ENCODE measurements around the gene GASK1B. TPM values are rescaled to one million over a fixed set of nuclear protein-coding genes. Genes with fewer than 3 reads are reported as not detected.

GASK1B gene
- total RNA-seq, 5 donors from 2014 or later (not counting 1 experiment from before 2014, with no cell fraction given) = 0.30 to 0.57 (median 0.41) TPM; not detected in 2

- Mint-ChIP-seq H3K36me3 (no peaks in the 10 kb centered on the region), H3K27ac (no peak overlapping the region), H3K4me1 (peaks cover 0 to 5% (median 2%) of the 10 kb centered on the region in 3 donors), H3K27me3 (peaks cover 0 to 2% of the 10 kb centered on the region in 2 donors), H3K9me3 (no peaks in the 10 kb centered on the region), H3K4me3 (no peak overlapping the region)
- ChIA-PET POLR2A (no interaction called here), CTCF (interaction anchor here in 1 of 2 donors (1.0 kb wide), 1 partner anchor 9 kb away, joined by 4 read pairs; no protein-coding TSS in a partner anchor)
- no peaks in the 10 kb centered on the region for H3K9me3 ChIP-seq
- no peaks in the 10 kb centered on the region for H3K4me1 ChIP-seq (ENCODE audit: control insufficient read depth in 1 of 2, extremely low read depth in 1 of 2, insufficient read depth in 2 of 2, low read length in 2 of 2)
- peaks cover 0 to 2% of the 10 kb centered on the region in 2 experiments for H3K27me3 ChIP-seq (replicated peaks in 1 of 2; ENCODE audit: control insufficient read depth in 2 of 2, extremely low read depth in 1 of 2, insufficient read depth in 2 of 2, low read length in 1 of 2)
- no CpG with 5 or more reads among the region's 2 CpGs for WGBS (ENCODE audit: insufficient coverage)
- DNase-seq = no peak
- no peak for ATAC-seq (replicated peaks in 1 of 4)
- no peak overlapping the region for H3K4me3 ChIP-seq (ENCODE audit: control insufficient read depth in 1 of 2, extremely low read depth in 1 of 2, low read length in 1 of 2)
- H3K27ac ChIP-seq (ENCODE audit: low read length) = no peak overlapping the region
- no peaks in the 10 kb centered on the region for H3K36me3 ChIP-seq (ENCODE audit: control insufficient read depth in 2 of 2, extremely low read depth in 1 of 2, insufficient read depth in 1 of 2, low read length in 1 of 2)
These were observed 17.9 kb upstream of the GASK1B start for GRCh38 chr4:158190718-158191117.

- ATAC-seq (replicated peaks in 1 of 4) = no peak
- no peaks in the 10 kb centered on the region for H3K9me3 ChIP-seq
- H3K27ac ChIP-seq (ENCODE audit: low read length) = no peak overlapping the region
- CTCF ChIA-PET = no interaction called here
- WGBS (ENCODE audit: insufficient coverage) = 100% methylated on average over 1 of the region's 1 CpG
- no peak for DNase-seq
- no peaks in the 10 kb centered on the region for H3K4me1 ChIP-seq (ENCODE audit: control insufficient read depth in 1 of 2, extremely low read depth in 1 of 2, insufficient read depth in 2 of 2, low read length in 2 of 2)
- peaks cover 0 to 2% of the 10 kb centered on the region in 2 donors for H3K27me3 Mint-ChIP-seq
- H3K36me3 Mint-ChIP-seq = no peaks in the 10 kb centered on the region
- H3K27me3 ChIP-seq (replicated peaks in 1 of 2; ENCODE audit: control insufficient read depth in 2 of 2, extremely low read depth in 1 of 2, insufficient read depth in 2 of 2, low read length in 1 of 2) = peaks cover 0 to 2% of the 10 kb centered on the region in 2 experiments
- peaks cover 0 to 5% (median 2%) of the 10 kb centered on the region in 3 donors for H3K4me1 Mint-ChIP-seq
- H3K4me3 Mint-ChIP-seq = no peak overlapping the region
- H3K9me3 Mint-ChIP-seq = no peaks in the 10 kb centered on the region
- no peak overlapping the region for H3K4me3 ChIP-seq (ENCODE audit: control insufficient read depth in 1 of 2, extremely low read depth in 1 of 2, low read length in 1 of 2)
- POLR2A ChIA-PET = interaction anchor here in 1 of 2 donors (0.8 kb wide), 1 partner anchor 11 kb away, joined by 4 read pairs; no protein-coding TSS in a partner anchor
- no peak overlapping the region for H3K27ac Mint-ChIP-seq
- no peaks in the 10 kb centered on the region for H3K36me3 ChIP-seq (ENCODE audit: control insufficient read depth in 2 of 2, extremely low read depth in 1 of 2, insufficient read depth in 1 of 2, low read length in 1 of 2)
These were observed 16.6 kb upstream of the GASK1B start for GRCh38 chr4:158189422-158189821.

DNA sequence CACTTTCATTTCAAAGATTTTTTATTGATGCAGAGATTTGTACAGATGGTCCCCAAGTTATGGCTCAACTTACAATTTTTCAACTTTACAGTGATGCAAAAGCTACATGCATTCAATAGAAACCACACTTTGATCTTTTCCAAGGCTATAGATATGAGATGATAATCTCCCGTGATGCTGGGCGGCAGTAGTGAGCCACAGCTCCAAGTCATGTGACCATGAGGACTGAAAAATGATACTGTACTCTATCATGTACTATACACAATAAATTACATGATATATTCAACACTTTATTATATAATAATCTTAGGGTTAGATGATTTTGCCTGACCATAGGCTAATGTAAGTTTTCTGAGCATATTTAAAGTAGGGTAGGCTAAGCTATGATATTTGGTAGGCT lies 14.0 kb upstream of the GASK1B start:
- Histone ChIP-seq H3K27me3 (replicated peaks in 1 of 2; ENCODE audit: control insufficient read depth in 2 of 2, extremely low read depth in 1 of 2, insufficient read depth in 2 of 2, low read length in 1 of 2) (peaks cover 0 to 2% of the 10 kb centered on the region in 2 experiments), H3K4me1 (ENCODE audit: control insufficient read depth in 1 of 2, extremely low read depth in 1 of 2, insufficient read depth in 2 of 2, low read length in 2 of 2) (no peaks in the 10 kb centered on the region), H3K27ac (ENCODE audit: low read length) (no peak overlapping the region), H3K4me3 (ENCODE audit: control insufficient read depth in 1 of 2, extremely low read depth in 1 of 2, low read length in 1 of 2) (no peak overlapping the region), H3K9me3 (no peaks in the 10 kb centered on the region), H3K36me3 (ENCODE audit: control insufficient read depth in 2 of 2, extremely low read depth in 1 of 2, insufficient read depth in 1 of 2, low read length in 1 of 2) (no peaks in the 10 kb centered on the region)
- CTCF ChIA-PET = no interaction called here
- POLR2A ChIA-PET = no interaction called here
- Mint-ChIP-seq H3K4me1 (no peaks in the 10 kb centered on the region), H3K9me3 (no peaks in the 10 kb centered on the region), H3K27ac (no peak overlapping the region), H3K36me3 (no peaks in the 10 kb centered on the region), H3K4me3 (no peak overlapping the region), H3K27me3 (no peaks in the 10 kb centered on the region)
- ATAC-seq (replicated peaks in 1 of 4) = no peak
- WGBS (ENCODE audit: insufficient coverage) = no CpG with 5 or more reads among the region's 2 CpGs
- no peak for DNase-seq

- H3K27ac Mint-ChIP-seq = no peak overlapping the region
- H3K9me3 Mint-ChIP-seq = no peaks in the 10 kb centered on the region
- H3K27me3 Mint-ChIP-seq = no peaks in the 10 kb centered on the region
- POLR2A ChIA-PET = no interaction called here
- no peak for ATAC-seq (replicated peaks in 1 of 4)
- no peaks in the 10 kb centered on the region for H3K27me3 ChIP-seq (replicated peaks in 1 of 2; ENCODE audit: control insufficient read depth in 2 of 2, extremely low read depth in 1 of 2, insufficient read depth in 2 of 2, low read length in 1 of 2)
- H3K36me3 ChIP-seq (ENCODE audit: control insufficient read depth in 2 of 2, extremely low read depth in 1 of 2, insufficient read depth in 1 of 2, low read length in 1 of 2) = no peaks in the 10 kb centered on the region
- DNase-seq = no peak
- no peak overlapping the region for H3K4me3 Mint-ChIP-seq
- H3K4me3 ChIP-seq (ENCODE audit: control insufficient read depth in 1 of 2, extremely low read depth in 1 of 2, low read length in 1 of 2) = no peak overlapping the region
- no peaks in the 10 kb centered on the region for H3K36me3 Mint-ChIP-seq
- H3K4me1 ChIP-seq (ENCODE audit: control insufficient read depth in 1 of 2, extremely low read depth in 1 of 2, insufficient read depth in 2 of 2, low read length in 2 of 2) = no peaks in the 10 kb centered on the region
- WGBS (ENCODE audit: insufficient coverage) = 92% methylated on average over 15 of the region's 15 CpGs
- H3K9me3 ChIP-seq = no peaks in the 10 kb centered on the region
- no peaks in the 10 kb centered on the region for H3K4me1 Mint-ChIP-seq
- CTCF ChIA-PET = no interaction called here
- no peak overlapping the region for H3K27ac ChIP-seq (ENCODE audit: low read length)
These were observed 9.9 kb upstream of the GASK1B start for GRCh38 chr4:158182736-158183135.

GRCh38 chr4:158181906-158182305 lies 9.1 kb upstream of the GASK1B start:
- no peaks in the 10 kb centered on the region for H3K36me3 Mint-ChIP-seq
- DNase-seq (no peak), ATAC-seq (replicated peaks in 1 of 4) (no peak)
- no peak overlapping the region for H3K27ac Mint-ChIP-seq
- no peak overlapping the region for H3K4me3 Mint-ChIP-seq
- Histone ChIP-seq H3K27me3 (replicated peaks in 1 of 2; ENCODE audit: control insufficient read depth in 2 of 2, extremely low read depth in 1 of 2, insufficient read depth in 2 of 2, low read length in 1 of 2) (no peaks in the 10 kb centered on the region), H3K27ac (ENCODE audit: low read length) (no peak overlapping the region), H3K4me1 (ENCODE audit: control insufficient read depth in 1 of 2, extremely low read depth in 1 of 2, insufficient read depth in 2 of 2, low read length in 2 of 2) (no peaks in the 10 kb centered on the region), H3K36me3 (ENCODE audit: control insufficient read depth in 2 of 2, extremely low read depth in 1 of 2, insufficient read depth in 1 of 2, low read length in 1 of 2) (no peaks in the 10 kb centered on the region), H3K9me3 (no peaks in the 10 kb centered on the region), H3K4me3 (ENCODE audit: control insufficient read depth in 1 of 2, extremely low read depth in 1 of 2, low read length in 1 of 2) (no peak overlapping the region)
- WGBS (ENCODE audit: insufficient coverage) = 70% methylated on average over 2 of the region's 5 CpGs
- no peaks in the 10 kb centered on the region for H3K9me3 Mint-ChIP-seq
- H3K27me3 Mint-ChIP-seq = peaks cover 0 to under 1% of the 10 kb centered on the region in 2 donors
- H3K4me1 Mint-ChIP-seq = no peaks in the 10 kb centered on the region
- ChIA-PET CTCF (interaction anchor here in 1 of 2 donors (0.6 to 0.8 kb wide), 2 partner anchors 9 to 16 kb away, joined by 3 to 4 read pairs; no protein-coding TSS in a partner anchor), POLR2A (no interaction called here)

DNA sequence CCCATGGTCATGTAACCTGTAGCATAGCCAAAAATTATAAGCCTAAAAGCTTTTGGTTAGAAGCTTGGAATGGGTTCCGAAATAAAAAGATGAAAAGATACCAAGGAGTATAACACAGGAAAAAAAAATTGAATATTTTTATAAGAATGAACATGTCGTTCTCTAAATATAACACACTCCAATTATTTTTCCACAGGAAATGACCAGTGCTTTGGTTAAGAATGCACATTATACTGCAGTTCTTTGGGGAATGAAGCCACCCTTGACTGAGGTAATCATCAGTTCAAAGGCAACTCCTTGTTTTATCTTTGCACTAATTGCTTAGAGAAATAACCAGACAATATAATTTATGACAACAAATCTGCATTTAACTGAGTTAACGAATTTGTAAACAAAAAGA lies 6.6 kb upstream of the GASK1B start:
- no peaks in the 10 kb centered on the region for H3K36me3 ChIP-seq (ENCODE audit: control insufficient read depth in 2 of 2, extremely low read depth in 1 of 2, insufficient read depth in 1 of 2, low read length in 1 of 2)
- Mint-ChIP-seq H3K4me3 (no peak overlapping the region), H3K36me3 (no peaks in the 10 kb centered on the region), H3K27ac (no peak overlapping the region), H3K4me1 (no peaks in the 10 kb centered on the region), H3K9me3 (no peaks in the 10 kb centered on the region), H3K27me3 (peaks cover 0 to 9% of the 10 kb centered on the region in 2 donors)
- no peak overlapping the region for H3K27ac ChIP-seq (ENCODE audit: low read length)
- H3K4me3 ChIP-seq (ENCODE audit: control insufficient read depth in 1 of 2, extremely low read depth in 1 of 2, low read length in 1 of 2) = no peak overlapping the region
- CTCF ChIA-PET = no interaction called here
- DNase-seq (no peak), ATAC-seq (replicated peaks in 1 of 4) (no peak)
- no CpG with 5 or more reads among the region's 3 CpGs for WGBS (ENCODE audit: insufficient coverage)
- H3K27me3 ChIP-seq (replicated peaks in 1 of 2; ENCODE audit: control insufficient read depth in 2 of 2, extremely low read depth in 1 of 2, insufficient read depth in 2 of 2, low read length in 1 of 2) = peaks cover 0 to 2% of the 10 kb centered on the region in 2 experiments
- H3K4me1 ChIP-seq (ENCODE audit: control insufficient read depth in 1 of 2, extremely low read depth in 1 of 2, insufficient read depth in 2 of 2, low read length in 2 of 2) = no peaks in the 10 kb centered on the region
- POLR2A ChIA-PET = no interaction called here
- no peaks in the 10 kb centered on the region for H3K9me3 ChIP-seq

- H3K4me1 ChIP-seq (ENCODE audit: control insufficient read depth in 1 of 2, extremely low read depth in 1 of 2, insufficient read depth in 2 of 2, low read length in 2 of 2) = no peaks in the 10 kb centered on the region
- Mint-ChIP-seq H3K27me3 (peaks cover 5 to 17% of the 10 kb centered on the region in 2 donors), H3K9me3 (no peaks in the 10 kb centered on the region), H3K4me1 (peaks cover 0 to 6% (median 2%) of the 10 kb centered on the region in 3 donors), H3K27ac (no peak overlapping the region), H3K4me3 (no peak overlapping the region), H3K36me3 (no peaks in the 10 kb centered on the region)
- ATAC-seq (replicated peaks in 1 of 4) = no peak
- POLR2A ChIA-PET = no interaction called here
- H3K27ac ChIP-seq (ENCODE audit: low read length) = no peak overlapping the region
- peaks cover 0 to 2% of the 10 kb centered on the region in 2 experiments for H3K27me3 ChIP-seq (replicated peaks in 1 of 2; ENCODE audit: control insufficient read depth in 2 of 2, extremely low read depth in 1 of 2, insufficient read depth in 2 of 2, low read length in 1 of 2)
- H3K4me3 ChIP-seq (ENCODE audit: control insufficient read depth in 1 of 2, extremely low read depth in 1 of 2, low read length in 1 of 2) = no peak overlapping the region
- no peak for DNase-seq
- CTCF ChIA-PET = no interaction called here
- no peaks in the 10 kb centered on the region for H3K36me3 ChIP-seq (ENCODE audit: control insufficient read depth in 2 of 2, extremely low read depth in 1 of 2, insufficient read depth in 1 of 2, low read length in 1 of 2)
- H3K9me3 ChIP-seq = no peaks in the 10 kb centered on the region
These were observed 4.0 kb upstream of the GASK1B start for GRCh38 chr4:158176776-158177175.
